ENCODE data around the gene FLOT1.
"Not testable (repeated sequence)": the region's sequence is repeated elsewhere in the genome, so short reads cannot be mapped to it uniquely, and the experiment has no call there.

Gene FLOT1

DNA sequence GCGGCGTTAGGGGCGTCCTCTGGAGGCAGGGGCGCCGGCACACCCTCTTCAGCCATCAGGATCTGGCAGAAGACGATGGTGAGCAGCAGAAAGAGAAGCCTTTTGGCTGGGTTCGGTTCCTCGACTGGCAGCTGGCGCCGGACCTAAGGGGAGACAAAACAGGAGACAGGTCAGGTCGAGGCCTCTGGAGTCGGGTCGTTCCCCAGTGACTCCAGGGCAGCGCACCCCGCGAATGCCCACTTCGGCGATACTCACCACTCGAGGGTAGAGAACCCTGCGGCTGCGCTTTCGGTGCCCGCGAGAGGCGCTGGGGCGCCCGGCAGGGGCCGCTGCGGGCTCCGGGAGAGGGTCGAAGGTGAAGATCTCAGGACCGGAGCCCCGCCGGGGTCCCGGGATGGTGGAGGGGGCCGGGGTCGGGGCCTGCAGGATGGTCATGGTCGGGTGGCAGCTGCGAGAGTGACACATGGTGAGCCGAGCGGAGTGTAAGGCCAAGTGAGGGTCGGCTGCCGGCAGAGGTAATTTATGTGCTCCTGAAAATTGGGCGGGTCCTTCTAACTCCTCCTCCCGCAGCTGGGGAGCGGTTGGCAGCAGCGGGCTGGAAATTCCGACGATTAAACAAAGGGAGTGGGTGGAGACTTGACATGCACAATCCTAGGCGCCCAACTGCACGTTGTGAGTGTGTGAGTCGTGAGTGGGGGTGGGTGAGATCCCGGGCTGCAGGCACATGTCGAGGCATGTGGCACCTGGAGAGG, 1.7 kb upstream of the FLOT1 start, which contains the start of gene IER3:
Gene IER3, minus strand, starts transcription at position 494 of the 752 bp plus-strand sequence. Its CDS starts 29 bp downstream, at position 465.
- peak; percentile 22 to 48 for DNase-seq

DNA sequence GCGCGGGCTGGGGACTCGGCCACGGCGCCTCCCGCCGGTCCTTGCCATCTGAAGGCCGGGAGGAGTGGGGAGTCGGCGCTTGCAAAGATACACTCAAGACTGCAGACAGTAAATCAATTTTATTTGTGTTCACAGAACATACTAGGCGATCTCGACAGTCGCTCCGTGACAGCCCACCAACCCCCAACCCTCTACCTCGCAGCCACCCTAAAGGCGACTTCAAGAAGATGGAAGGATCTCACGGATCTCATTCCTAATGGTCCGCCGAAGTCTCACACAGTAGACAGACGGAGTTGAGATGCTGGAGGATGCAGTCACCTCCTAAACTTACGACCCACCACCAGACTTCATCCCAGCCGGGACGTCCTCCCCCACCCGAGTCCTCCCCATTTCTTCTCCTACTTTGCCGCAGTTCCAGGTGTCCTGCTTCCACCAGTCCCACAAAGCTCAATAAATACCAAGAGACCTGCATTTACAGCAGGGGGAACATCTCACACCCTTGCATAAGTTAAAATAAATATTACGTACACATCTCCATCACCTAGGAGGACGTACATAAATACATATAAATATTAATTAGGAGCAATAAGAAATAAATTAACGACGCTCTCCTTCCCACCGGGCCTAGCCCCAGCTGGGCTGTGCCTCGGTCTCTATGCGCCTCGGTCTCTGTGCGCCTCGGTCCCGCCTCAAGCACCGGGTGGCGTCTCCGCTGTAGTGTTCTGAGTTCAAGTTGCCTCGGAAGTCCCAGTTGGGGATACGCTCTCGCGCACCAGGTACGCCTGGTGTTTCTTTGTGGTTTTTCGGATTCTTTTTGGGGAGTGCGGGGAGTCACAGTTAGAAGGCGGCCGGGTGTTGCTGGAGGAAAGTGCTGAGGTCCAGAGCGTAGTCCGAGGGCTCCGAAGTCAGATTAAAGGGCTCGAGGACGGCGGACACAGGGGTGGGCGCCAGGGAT, 889 bp upstream of the FLOT1 start:
- DNase-seq = no peak

DNA sequence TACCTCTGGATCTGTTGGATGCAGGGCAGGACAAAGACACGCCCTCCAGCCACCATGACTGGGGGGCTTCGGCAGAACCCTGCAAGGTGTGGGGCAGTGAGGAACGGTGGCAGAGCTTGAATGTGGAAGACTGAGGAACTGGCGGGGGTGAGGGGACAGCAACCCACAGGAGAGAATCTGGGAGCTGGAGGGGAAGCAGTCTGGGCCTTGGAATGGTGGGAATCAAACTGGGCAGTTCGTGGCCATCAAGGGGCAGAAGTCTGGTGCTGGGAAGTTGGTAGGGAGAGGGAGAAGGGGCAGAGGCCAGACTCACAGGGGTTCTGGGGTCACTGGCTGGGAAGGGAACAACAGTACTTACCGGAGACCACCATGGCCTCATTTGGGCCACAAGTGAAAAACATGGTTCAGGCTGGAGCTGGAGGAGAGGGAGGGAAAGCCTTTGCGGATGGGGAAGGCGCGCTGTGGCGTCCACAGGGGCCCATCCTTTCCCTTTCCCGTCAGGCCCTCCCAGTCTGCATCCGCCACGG, 635 bp downstream of the FLOT1 start:
- no peak for DNase-seq

DNA sequence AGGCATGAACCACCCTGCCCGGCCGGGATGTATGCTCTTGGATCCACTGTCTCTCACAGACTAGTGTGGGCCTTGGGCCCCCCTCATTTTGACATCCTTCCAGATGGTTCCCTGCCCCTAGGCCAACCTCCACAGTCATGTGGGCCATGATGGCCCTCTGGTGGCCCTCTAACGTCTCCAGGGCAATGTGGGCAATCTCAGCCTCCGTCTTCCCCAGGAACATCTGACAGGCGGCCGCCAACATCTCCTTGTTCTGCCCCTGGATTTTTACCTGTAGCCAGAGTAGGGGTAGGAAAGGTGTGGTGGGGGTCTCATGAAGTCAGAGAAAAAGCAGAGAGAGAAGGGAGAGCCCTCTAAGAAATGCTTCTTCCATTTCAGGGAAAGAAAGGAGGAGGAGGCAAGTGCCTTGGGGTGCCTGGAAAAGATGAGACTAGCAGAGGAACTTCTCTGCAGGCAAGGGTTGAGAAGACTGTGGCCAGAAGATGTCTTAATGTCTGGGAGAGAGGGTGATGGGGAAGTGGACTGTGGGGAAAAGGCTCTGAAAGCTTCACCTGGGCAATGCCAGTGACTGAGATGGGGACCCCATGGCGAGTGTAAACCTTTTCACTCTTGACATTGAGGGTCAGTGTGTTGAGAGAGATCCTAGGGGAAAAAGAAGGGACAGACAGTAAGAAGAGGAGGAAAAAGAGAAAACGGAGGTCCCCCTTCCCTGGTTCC, 1.3 kb downstream of the FLOT1 start:
- DNase-seq = no peak

DNA sequence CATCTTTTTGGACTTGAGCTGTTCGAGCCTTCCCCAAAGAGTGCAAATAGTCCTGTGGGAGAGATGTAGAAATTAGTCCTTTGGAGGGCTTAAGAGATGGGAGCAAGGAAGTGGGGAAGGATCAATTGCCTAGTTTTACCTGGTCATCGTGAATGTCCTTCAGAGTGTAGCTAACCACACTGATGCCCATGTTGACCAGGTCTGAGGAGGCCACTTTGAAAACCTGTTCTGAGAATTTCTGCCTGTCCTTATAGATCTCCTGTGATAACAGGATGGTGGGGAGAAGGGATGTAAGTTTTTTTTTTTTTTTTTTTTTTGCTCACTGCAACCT, 2.0 kb downstream of the FLOT1 start:
- DNase-seq = no peak

DNA sequence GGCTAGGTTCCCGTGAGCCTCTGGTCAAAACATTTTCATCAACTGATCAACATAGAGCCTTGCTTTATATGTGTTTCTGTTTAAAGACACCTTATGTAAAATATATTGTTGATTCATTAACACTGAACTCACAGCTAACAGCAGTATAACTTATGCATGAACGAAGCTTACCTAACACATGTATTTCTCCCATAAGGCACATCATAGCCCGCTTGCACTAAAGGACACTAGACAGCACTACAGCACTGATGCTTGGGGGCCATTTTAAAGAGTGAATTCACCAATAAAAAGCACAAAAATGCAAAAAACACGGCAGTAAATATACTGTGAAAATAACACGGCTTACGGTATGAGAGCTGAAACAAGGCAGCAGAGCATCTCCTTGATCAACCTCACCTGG, 4.0 kb downstream of the FLOT1 start:
- no peak for DNase-seq

DNA sequence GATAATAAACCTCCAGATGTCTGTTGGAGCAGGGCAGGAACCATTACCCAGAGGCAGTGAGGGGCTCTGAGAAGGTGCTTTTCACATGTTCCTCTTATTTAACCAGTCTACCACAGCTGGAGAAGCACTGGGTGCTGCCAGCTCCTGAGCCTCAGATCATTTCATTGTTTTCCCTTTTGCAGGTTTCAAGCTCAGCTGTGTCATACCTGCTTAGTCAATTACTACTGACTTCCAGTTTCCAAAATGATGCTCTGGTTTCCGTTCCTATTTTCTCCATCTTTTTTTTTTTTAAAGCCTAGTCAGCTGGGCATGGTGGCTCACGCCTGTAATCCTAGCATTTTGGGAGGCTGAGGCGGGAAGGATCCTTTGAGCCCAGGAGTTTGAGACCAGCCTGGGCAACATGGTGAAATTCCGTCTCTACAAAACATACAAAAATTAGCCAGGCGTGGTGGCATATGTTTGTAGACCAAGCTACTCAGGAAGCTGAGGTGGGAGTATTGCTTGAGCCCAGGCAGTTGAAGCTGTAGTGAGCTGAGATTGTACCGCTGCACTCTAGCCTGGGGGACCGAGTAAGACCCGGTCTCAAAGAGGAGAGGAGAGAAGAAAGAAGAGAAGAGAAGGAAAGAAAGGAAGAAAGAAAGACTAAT, 6.7 kb downstream of the FLOT1 start:
- DNase-seq = no peak

DNA sequence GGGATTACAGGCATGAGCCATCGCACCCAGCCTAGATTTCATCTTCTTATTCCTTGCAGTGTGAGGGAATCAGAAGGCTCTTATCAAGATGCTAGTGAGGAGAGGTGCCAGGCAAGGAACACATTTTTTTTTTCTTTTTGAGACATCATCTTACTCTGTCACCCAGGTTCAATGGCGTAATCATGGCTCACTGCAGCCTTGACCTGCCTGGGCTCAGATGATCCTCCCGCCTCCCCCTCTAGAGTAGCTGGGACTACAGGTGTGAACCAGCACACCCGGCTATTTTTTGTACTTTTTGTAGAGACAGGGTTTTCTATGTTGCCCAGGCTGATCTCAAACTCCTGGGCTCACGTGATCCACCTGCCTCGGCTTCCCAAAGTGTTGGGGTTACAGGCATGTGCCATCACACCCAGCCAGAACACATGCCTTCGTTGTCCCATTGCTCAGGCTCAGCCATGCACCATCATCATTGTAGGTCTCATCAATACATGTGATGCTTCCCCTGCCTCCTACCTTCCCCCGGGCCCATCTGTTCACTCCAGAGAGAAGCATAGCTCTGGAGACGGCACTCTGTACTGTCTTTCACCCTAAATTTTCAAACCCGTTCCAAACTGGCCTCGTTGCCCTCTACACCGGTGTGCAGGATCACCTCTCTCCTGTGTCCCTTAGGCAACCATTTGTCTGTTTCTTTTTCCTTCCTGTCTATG, 10.1 kb downstream of the FLOT1 start:
- DNase-seq = no peak

DNA sequence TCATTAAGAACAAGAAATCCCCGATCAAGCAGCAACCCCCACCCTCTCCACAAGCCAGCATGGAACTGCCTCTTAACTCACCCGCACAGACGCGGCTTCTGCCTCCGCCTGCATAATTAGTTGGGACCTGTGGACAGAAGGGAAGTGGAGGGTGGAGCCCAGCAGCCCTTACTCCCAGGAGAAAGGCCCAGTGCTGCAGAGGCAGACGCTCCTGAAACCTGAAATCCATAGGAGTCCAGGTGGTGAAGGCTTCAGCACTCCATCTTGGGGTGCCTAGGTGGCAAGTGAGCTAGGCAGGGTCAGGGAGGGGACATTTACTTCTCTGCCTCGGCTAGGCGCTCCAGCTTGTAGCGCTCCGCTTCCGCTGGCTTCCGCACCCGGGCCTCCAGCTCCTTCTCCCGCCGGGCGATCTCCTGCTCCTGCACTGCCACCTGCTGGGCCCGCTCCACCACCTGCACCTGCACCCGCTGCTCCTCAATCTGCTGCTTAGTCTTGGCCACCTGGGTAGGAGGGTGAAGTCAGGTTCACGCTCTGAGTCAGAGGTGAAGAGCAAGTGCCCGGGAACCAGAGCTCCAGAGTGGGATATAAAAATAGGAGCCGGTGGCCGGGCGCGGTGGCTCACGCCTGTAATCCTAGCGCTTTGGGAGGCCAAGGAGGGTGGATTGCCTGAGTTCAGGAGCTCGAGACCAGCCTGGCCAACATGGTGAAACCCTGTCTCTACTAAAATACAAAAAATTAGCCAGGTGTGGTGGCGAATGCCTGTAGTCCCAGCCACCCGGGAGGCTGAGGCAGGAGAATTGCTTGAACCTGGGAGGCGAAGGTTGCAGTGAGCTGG, 11.7 kb downstream of the FLOT1 start:
- peak; percentile 66 to 72 for DNase-seq

DNA sequence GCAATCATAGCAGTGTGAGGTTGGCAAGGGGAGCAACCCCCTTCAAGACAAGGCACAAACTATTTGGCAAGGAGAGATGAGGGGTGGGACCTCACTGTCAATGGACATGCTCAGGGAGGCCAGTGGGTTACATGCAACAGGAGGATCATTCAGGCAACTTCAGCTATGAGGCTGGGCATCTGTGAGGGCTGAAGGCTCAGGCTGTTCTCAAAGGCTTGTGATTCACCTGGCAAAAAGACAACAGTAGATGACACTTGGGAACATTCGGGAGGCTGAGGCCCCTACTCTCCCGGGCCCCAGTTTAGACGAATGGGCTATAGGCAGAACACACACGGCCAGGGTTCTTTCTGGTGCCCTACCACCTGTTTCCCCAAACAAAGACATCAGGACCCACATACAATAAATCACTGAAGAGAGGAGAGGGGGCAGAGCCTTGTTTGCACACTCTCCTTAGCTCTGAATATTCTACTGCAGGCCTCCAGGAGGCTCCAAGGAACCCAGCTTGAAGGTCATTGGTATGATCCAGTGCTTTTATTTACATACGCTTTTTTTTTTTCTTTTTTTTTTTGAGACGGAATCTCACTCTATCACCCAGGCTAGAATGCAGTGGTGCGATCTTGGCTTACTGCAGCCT, 14.4 kb downstream of the FLOT1 start:
- no peak for DNase-seq

DNA sequence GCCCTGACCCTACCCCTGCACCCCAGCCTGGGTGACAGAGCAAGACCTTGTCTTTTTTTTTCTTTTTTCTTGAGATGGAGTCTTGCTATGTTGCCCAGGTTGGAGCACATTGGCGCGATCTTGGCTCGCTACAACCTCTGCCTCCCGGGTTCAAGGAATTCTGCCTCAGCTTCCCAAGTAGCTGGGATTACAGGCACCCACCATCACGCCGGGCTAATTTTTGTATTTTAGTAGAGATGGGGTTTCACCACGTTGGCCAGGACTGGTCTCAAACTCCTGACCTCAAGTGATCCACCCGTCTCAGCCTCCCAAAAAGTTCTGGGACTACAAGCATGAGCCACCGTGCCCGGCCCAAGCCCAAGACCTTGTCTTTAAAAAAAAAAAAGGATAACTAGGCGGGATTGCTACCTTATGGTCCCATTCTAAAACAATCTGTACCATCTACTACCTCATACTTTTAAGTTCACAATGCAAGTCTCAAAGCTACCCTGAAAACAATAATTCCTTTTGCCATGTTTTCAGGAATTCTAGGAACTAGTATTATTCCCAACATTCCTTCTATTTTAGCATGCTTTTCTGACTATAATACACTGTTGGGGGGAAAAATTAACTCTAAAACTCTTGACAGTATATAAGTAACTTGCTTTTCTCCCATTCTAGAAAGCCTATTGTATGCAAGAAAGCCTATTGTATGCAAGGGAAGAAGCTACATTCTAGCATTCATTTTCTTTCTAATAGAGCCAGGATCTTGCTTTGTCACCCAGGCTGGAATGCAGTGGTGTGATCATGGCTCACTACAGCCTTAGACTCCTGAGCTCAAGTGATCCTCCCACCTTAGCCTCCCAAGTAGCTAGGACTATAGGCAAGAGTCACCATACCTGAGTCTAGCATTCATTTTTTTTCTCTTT, 15.7 kb downstream of the FLOT1 start:
- DNase-seq = no peak

DNA sequence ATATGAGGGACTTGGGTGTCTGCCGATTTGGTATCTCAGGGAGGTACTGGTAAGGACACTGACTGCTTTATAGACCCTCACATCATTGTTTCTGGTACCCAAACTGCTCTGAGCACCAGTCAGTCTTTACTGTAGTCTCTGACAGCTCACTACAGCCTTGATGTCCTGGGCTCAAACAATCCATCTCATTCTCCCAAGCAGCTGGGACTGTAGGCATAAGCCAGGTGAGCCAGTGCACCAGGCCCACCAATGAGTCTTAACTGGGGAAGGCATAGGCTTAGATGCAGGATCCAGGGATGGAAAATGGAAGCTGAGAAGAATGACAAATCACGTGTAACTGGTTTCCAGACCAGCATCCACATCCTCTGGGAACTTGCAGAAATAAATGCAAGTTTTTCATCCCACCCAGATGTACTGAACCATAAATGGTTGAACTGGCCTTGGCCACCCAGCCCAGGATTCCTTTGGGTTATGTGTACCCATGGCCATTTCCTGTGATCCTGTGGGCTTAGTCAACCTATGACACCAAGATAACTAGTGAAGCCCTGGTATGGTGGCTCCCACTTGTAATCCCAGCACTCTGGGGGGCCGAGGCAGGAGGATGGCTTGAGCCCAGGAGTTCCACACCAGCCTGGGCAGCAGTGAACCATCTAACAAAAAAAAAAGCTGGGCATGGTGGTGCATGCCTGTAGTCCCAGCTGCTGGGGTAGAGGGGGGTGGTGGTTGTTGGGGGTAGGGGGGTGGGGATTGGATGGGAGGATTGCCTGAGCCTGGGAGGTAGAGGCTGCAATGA, 16.6 kb downstream of the FLOT1 start:
- DNase-seq = no peak

DNA sequence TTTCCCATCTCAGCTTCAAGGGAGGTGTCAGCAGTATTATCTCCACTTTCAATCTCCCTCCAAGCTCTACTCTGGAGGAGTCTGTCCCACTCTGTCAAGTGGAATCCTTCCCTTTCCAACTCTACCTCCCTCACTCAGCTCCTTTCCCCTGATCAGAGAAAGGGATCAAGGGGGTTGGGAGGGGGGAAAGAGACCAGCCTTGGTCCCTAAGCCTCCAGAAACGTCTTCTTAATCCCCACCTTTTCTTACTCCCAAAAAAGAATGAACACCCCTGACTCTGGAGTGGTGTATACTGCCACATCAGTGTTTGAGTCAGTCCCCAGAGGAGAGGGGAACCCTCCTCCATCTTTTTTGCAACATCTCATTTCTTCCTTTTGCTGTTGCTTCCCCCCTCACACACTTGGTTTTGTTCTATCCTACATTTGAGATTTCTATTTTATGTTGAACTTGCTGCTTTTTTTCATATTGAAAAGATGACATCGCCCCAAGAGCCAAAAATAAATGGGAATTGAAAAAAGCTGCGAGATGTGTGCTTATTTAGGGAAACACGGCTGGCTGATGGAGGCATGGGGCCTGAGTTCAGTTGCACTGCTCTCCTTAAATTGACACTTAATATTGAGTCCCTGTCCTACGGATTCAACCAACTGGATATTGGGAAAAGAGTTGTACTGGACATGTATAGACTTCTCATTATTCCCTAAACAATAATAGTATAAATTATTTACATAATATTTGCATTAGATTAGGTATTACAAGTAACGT, 17.4 kb downstream of the FLOT1 start:
- DNase-seq = no peak

DNA sequence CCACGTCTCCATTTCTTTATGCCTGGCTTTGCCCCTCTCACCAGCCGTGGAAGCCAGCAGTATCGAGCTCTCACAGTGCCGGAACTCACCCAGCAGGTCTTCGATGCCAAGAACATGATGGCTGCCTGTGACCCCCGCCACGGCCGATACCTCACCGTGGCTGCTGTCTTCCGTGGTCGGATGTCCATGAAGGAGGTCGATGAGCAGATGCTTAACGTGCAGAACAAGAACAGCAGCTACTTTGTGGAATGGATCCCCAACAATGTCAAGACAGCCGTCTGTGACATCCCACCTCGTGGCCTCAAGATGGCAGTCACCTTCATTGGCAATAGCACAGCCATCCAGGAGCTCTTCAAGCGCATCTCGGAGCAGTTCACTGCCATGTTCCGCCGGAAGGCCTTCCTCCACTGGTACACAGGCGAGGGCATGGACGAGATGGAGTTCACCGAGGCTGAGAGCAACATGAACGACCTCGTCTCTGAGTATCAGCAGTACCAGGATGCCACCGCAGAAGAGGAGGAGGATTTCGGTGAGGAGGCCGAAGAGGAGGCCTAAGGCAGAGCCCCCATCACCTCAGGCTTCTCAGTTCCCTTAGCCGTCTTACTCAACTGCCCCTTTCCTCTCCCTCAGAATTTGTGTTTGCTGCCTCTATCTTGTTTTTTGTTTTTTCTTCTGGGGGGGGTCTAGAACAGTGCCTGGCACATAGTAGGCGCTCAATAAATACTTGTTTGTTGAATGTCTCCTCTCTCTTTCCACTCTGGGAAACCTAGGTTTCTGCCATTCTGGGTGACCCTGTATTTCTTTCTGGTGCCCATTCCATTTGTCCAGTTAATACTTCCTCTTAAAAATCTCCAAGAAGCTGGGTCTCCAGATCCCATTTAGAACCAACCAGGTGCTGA, 18.4 kb downstream of the FLOT1 start:
- DNase-seq = not testable (repeated sequence)

DNA sequence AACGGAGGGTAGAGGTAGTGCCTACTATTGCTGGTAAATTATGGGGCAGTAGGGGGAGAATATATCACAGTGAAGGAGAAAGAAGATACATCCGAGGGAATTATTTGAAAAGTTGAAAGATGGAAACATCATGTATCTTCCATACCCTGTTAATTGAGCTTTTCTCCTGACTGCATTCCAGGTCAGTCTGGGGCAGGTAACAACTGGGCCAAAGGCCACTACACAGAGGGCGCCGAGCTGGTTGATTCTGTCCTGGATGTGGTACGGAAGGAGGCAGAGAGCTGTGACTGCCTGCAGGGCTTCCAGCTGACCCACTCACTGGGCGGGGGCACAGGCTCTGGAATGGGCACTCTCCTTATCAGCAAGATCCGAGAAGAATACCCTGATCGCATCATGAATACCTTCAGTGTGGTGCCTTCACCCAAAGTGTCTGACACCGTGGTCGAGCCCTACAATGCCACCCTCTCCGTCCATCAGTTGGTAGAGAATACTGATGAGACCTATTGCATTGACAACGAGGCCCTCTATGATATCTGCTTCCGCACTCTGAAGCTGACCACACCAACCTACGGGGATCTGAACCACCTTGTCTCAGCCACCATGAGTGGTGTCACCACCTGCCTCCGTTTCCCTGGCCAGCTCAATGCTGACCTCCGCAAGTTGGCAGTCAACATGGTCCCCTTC, 19.2 kb downstream of the FLOT1 start:
- DNase-seq = not testable (repeated sequence)
